Measurements from ENCODE around the gene SEC24D.

- TF ChIP-seq, protein P1, sequence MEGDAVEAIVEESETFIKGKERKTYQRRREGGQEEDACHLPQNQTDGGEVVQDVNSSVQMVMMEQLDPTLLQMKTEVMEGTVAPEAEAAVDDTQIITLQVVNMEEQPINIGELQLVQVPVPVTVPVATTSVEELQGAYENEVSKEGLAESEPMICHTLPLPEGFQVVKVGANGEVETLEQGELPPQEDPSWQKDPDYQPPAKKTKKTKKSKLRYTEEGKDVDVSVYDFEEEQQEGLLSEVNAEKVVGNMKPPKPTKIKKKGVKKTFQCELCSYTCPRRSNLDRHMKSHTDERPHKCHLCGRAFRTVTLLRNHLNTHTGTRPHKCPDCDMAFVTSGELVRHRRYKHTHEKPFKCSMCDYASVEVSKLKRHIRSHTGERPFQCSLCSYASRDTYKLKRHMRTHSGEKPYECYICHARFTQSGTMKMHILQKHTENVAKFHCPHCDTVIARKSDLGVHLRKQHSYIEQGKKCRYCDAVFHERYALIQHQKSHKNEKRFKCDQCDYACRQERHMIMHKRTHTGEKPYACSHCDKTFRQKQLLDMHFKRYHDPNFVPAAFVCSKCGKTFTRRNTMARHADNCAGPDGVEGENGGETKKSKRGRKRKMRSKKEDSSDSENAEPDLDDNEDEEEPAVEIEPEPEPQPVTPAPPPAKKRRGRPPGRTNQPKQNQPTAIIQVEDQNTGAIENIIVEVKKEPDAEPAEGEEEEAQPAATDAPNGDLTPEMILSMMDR (IDR thresholded peaks at IDR 0.05; ENCODE audit: extremely low read depth in 1 of 2, insufficient read depth in 1 of 2, low read depth in 1 of 2, low read length in 2 of 2) = no peak
- TF ChIP-seq EZH2 (IDR thresholded peaks at IDR 0.05; ENCODE audit: borderline replicate concordance, low read depth, low read length, severe bottlenecking) = no peak
- no peak for TF ChIP-seq FOS (IDR thresholded peaks at IDR 0.05; ENCODE audit: borderline replicate concordance, insufficient read depth, low read length)
- no peak for TF ChIP-seq POLR2AphosphoS5 (IDR thresholded peaks at IDR 0.05; ENCODE audit: insufficient read depth, low read depth, low read length)
- TF ChIP-seq MYC (IDR thresholded peaks at IDR 0.05; ENCODE audit: low read depth, low read length) = no peak
- TF ChIP-seq POLR2A (IDR thresholded peaks at IDR 0.05; ENCODE audit: low read depth, low read length) = no peak
- TF ChIP-seq, protein P2, sequence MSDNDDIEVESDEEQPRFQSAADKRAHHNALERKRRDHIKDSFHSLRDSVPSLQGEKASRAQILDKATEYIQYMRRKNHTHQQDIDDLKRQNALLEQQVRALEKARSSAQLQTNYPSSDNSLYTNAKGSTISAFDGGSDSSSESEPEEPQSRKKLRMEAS (IDR thresholded peaks at IDR 0.05; ENCODE audit: insufficient read depth, insufficient read length) = no peak
- no peak for TF ChIP-seq GATA2 (IDR thresholded peaks at IDR 0.05; ENCODE audit: insufficient read depth, insufficient read length, low read depth, low read length)
Measured at GRCh38 chr4:118803253-118803652, 32.7 kb downstream of the SEC24D start.
